Breast epithelium (tissue), 3 donors: ENCODE data around the gene RFC4.

Source experiments
- POLR2A ChIP-seq: fragments of 450-650 bp; IDR thresholded peaks from one replicate; pipeline ENCODE4 v1.6.1; 2016; ENCODE audit warnings: antibody characterized with exemption, mild to moderate bottlenecking, moderate library complexity
- TF ChIP-seq, protein P1 (sequence below), 3 donors: fragments of 450-650 bp; IDR thresholded peaks; one replicate each; pipeline ENCODE4 v1.5.1; 2016 to 2017; ENCODE audit warnings: antibody characterized with exemption in 3 of 3, mild to moderate bottlenecking in 3 of 3, moderate library complexity in 3 of 3

DNA sequence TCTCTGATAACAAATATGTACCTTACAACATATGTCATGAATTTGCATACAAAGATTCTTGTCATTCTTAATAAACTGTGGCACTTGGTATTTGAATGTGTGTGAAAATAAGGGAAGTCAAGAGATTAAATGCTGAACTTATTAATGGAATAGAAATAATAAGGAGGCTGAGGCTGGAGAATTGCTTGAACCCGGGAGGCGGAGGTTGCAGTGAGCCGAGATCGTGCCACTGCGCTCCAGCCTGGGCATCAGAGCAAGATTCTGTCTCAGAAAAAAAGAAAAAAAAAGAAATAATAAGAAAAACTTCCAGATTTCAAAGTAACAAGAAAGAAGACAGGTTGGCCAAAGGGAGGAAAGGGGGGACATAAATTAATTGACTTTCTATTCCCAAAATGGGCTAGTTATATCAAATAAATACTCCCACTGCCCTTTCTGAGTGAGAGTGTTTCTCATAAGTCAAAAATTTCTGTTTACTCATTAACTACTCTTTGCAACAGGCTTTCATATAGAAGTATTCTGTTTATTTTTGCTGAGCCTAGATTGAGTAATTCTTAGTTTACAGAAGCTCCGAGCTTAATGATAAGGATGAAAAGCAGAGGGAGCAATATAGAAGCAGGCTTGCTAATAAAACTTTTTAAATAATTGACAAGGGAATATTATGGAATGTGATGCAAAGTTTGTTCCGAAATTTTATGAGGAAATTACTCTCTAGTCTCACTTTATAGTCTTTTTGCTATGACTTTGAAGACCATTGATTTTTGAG lies 63.5 kb downstream of the RFC4 start:
- TF ChIP-seq, protein P1, sequence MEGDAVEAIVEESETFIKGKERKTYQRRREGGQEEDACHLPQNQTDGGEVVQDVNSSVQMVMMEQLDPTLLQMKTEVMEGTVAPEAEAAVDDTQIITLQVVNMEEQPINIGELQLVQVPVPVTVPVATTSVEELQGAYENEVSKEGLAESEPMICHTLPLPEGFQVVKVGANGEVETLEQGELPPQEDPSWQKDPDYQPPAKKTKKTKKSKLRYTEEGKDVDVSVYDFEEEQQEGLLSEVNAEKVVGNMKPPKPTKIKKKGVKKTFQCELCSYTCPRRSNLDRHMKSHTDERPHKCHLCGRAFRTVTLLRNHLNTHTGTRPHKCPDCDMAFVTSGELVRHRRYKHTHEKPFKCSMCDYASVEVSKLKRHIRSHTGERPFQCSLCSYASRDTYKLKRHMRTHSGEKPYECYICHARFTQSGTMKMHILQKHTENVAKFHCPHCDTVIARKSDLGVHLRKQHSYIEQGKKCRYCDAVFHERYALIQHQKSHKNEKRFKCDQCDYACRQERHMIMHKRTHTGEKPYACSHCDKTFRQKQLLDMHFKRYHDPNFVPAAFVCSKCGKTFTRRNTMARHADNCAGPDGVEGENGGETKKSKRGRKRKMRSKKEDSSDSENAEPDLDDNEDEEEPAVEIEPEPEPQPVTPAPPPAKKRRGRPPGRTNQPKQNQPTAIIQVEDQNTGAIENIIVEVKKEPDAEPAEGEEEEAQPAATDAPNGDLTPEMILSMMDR (IDR thresholded peaks at IDR 0.05) = no peak
- no peak for TF ChIP-seq POLR2A
